Retinal pigment epithelial cell (primary cell): ENCODE results near the gene CENPE.
"Not testable (repeated sequence)": the region's sequence is repeated elsewhere in the genome, so short reads cannot be mapped to it uniquely, and the experiment has no call there.

Experiments
- DNase-seq: peaks from one replicate; pipeline ENCODE4 v3.0.0-alpha.2; 2010; ENCODE audit warnings: low read depth
- H3K4me3 ChIP-seq: 2 replicates; pipeline ENCODE4 v1.5.1; 2011; ENCODE audit warnings: mild to moderate bottlenecking, low read length, control low read depth, moderate library complexity
- TF ChIP-seq, protein P1 (sequence below): conservative IDR thresholded peaks from 2 replicates; pipeline ENCODE4 v1.5.1; 2011; ENCODE audit warnings: low read depth, low read length, control low read depth, inconsistent platforms

Gene CENPE

DNA sequence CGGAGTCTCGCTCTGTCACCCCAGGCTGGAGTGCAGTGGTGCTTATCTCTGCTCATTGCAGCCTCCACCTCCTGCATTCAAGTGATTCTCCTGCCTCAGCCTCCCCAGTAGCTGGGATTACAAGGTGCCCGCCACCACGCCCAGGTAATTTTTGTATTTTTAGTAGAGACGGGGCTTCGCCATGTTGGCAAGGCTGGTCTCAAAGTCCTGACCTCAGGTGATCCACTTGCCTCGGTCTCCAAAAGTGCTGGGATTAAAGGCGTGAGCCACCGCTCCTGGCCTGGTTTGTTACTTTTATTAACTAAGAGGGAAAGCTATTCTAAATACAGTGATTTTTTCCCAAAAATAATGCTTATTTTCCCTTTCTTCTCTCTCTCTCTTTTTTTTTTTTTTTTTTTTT lies 866 bp upstream of the CENPE start:
- H3K4me3 ChIP-seq = peak overlapping the region; percentile 93
- TF ChIP-seq, protein P1, sequence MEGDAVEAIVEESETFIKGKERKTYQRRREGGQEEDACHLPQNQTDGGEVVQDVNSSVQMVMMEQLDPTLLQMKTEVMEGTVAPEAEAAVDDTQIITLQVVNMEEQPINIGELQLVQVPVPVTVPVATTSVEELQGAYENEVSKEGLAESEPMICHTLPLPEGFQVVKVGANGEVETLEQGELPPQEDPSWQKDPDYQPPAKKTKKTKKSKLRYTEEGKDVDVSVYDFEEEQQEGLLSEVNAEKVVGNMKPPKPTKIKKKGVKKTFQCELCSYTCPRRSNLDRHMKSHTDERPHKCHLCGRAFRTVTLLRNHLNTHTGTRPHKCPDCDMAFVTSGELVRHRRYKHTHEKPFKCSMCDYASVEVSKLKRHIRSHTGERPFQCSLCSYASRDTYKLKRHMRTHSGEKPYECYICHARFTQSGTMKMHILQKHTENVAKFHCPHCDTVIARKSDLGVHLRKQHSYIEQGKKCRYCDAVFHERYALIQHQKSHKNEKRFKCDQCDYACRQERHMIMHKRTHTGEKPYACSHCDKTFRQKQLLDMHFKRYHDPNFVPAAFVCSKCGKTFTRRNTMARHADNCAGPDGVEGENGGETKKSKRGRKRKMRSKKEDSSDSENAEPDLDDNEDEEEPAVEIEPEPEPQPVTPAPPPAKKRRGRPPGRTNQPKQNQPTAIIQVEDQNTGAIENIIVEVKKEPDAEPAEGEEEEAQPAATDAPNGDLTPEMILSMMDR = no peak
- no peak for DNase-seq

DNA sequence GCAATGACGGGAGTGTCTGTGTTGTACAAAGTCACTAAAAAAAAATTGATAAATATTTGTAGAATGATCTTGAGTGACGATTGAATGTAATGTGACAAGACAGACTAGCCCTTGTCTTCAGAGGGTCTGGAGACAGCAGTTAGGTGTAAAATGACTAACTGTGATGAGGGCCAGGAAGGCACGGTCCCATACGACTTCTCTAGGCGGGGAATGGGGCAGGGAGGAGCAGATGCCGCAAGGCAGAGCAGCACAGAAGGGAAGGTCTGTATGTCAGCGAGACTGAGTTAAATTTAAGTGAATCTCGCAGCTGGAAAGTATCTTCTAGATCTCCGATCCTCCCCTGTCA lies 405 bp downstream of the CENPE start:
- H3K4me3 ChIP-seq = peak overlapping the region; percentile 93
- TF ChIP-seq, protein P1 = no peak
- DNase-seq = peak; percentile 6

DNA sequence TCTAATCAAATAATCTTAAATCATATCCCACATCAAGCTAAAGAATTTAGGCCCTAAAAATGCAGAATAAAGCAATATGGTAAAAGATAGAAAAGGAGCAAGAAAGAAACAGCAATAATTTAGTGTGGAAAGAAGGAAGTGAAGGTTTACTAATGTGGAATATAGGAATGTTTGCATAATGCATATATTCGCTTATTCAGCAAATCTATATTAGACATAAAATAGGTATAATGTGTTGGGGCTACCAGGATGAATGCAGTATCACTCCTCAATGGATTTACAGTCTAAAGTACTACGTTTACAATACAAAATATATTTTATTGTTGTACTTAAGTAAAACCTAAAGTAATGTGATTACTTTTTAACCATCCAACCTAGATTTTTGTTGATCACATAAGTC lies 4.7 kb downstream of the CENPE start:
- H3K4me3 ChIP-seq = no peak overlapping the region
- DNase-seq = no peak
- TF ChIP-seq, protein P1 = no peak

DNA sequence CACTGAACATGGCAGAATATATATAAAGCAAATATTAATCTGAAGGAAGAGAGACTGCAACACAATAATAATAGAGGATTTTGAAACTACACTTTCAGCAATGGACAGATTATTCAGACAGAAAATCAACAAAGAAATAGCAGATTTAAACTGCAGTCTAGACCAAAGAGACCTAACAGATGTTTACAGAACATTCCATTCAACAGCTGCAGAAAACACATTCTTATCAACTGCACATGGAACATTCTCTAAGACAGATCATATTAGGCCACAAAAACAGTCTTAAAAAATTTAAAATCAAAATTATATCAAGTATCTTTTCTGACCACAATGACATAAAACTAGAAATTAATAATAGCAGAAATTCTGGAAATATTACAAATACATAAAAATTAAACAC lies 27.1 kb downstream of the CENPE start:
- DNase-seq = no peak
- no peak overlapping the region for H3K4me3 ChIP-seq
- TF ChIP-seq, protein P1 = no peak

DNA sequence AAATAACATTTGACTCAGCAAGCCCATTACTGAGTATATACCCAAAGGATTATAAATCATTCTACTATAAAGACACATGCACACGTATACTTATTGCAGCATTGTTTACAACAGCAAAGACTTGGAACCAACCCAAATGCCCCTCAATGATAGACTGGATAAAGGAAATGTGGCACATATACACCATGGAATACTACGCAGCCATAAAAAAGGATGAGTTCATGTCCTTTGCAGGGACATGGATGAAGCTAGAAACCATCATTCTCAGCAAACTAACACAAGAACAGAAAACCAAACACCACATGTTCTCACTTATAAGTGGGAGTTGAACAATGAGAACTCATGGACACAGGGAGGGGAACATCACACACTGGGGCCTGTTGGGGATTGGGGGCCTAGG lies 28.4 kb downstream of the CENPE start:
- not testable (repeated sequence) for DNase-seq, H3K4me3 ChIP-seq

DNA sequence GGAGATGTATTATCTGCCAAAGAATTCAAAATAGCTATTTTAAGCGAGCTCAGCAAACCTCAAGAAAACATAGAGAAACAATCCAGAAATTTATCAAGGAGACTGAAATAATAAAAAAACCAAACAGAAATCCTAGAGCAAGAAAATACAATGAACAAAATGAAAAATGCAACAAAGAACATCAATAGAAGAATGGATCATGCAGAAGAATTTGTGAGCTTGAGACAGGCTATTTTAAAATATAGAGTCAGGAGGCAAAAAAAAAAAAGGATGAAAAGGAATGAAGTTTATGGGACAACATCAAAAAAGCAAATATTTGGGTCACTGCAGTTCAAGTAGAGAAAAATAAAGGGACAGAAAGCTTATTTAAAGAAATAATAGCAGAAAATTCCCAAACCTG lies 29.1 kb downstream of the CENPE start:
- no peak for DNase-seq
- no peak overlapping the region for H3K4me3 ChIP-seq
- TF ChIP-seq, protein P1 = no peak

DNA sequence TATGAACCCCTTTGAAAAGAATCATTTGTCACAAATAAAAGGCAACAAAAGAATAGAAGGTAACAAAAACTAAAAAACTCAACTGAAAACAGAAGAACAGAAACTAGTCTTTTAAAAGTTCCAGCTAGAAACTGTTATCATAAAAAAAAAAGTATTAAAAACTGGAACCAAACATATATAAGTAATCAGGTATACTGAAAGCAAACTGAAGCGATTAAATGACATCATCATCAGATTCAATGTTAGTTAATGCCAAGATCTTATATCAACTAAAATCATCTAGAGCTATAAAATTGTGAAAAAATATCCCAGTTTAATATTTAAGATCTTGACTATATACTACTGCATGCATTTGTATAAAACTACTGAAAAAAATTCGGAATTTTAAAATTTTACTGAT lies 36.0 kb downstream of the CENPE start:
- TF ChIP-seq, protein P1 = no peak
- DNase-seq = no peak
- H3K4me3 ChIP-seq = no peak overlapping the region

DNA sequence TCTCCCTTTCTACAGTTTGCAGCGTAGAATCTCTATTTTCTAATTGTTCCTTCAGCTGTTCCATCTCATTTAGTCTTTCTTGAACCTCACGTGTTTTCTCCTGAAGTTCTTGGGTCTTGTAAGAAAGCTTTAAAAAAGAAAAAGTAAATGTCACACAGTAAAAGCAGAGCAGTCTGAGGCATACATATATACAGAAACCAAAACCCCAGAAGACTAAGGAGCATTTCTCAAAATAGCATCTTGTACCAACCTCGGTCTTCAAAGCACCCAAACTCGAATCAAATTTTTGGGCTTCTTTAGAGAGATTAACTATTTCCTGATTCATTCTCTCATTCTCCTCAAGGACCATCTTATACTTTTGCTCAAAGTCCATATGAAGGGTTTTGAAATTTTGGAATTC lies 39.4 kb downstream of the CENPE start:
- no peak overlapping the region for H3K4me3 ChIP-seq
- DNase-seq = no peak
- TF ChIP-seq, protein P1 = no peak
